GM21529 (cell line): ENCODE data around the gene TMX1.

Experiments used
- ATAC-seq: cut with Tn5 transposase; IDR thresholded peaks from one replicate; pipeline ENCODE4 v1.9.1; 2021; ENCODE audit not compliant: unreplicated experiment

Gene TMX1

GRCh38 chr14:51242545-51243490, 2.8 kb downstream of the TMX1 start:
- no peak for ATAC-seq

GRCh38 chr14:51244591-51244990, 4.5 kb downstream of the TMX1 start:
- no peak for ATAC-seq

GRCh38 chr14:51246032-51246431, 6.0 kb downstream of the TMX1 start:
- ATAC-seq: no peak

- peak; percentile 84 for ATAC-seq
These were observed 8.3 kb downstream of the TMX1 start for GRCh38 chr14:51248016-51248987.

- ATAC-seq: no peak
These were observed 11.4 kb downstream of the TMX1 start for GRCh38 chr14:51251486-51251885.

- no peak for ATAC-seq
These were observed 13.8 kb downstream of the TMX1 start for GRCh38 chr14:51253880-51254279.

GRCh38 chr14:51258280-51258679, 18.2 kb downstream of the TMX1 start:
- ATAC-seq: no peak

- ATAC-seq: no peak
These were observed 18.7 kb downstream of the TMX1 start for GRCh38 chr14:51258788-51259187.

- ATAC-seq: no peak
These were observed 20.2 kb downstream of the TMX1 start for GRCh38 chr14:51260225-51260624.

- no peak for ATAC-seq
These were observed 21.1 kb downstream of the TMX1 start for GRCh38 chr14:51261151-51261550.

GRCh38 chr14:51262868-51263267, 22.8 kb downstream of the TMX1 start:
- ATAC-seq: no peak

GRCh38 chr14:51269634-51270033, 29.6 kb downstream of the TMX1 start:
- no peak for ATAC-seq

GRCh38 chr14:51276605-51277004, 36.6 kb downstream of the TMX1 start:
- no peak for ATAC-seq

- ATAC-seq: no peak
These were observed 37.8 kb downstream of the TMX1 start for GRCh38 chr14:51277753-51278415.

GRCh38 chr14:51282517-51282916, 42.5 kb downstream of the TMX1 start:
- ATAC-seq: no peak

- peak; percentile 53 for ATAC-seq
These were observed 43.5 kb downstream of the TMX1 start for GRCh38 chr14:51283402-51284085.

- ATAC-seq: no peak
These were observed 44.2 kb downstream of the TMX1 start for GRCh38 chr14:51284241-51284640.

- ATAC-seq: peak; percentile 71
These were observed 45.1 kb downstream of the TMX1 start for GRCh38 chr14:51285120-51285519.

- ATAC-seq: no peak
These were observed 49.1 kb downstream of the TMX1 start for GRCh38 chr14:51289169-51289568.

GRCh38 chr14:51290132-51290531, 50.1 kb downstream of the TMX1 start:
- no peak for ATAC-seq
